Suppressor macrophage treated with lipopolysaccharide for 4 hours (primary cell): ENCODE data around the gene SH3TC2.

ENCODE experiments used
- DNase-seq: peaks from one replicate; pipeline ENCODE4 v3.0.0-alpha.2; 2020

SH3TC2 gene

DNA sequence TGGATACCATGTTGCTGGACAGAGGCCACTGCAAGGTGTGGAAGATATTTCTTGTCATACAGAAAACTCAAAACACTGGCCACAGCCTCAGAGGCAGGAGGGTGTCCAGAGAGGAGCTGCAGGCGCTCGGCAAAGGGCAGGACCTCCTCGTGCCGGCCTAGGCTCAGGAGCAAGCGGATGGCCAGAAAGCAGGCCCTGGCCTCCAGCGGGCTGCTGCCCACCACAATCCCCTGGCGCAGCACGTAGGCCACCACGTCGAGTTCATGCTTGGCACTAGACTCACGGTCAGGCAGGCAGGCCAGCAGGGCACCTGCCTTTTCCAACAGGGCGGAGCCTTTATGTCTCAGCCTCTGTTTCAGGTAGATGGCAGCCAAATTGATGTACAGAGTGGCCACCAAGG lies 35.2 kb downstream of the SH3TC2 start:
- no peak for DNase-seq

DNA sequence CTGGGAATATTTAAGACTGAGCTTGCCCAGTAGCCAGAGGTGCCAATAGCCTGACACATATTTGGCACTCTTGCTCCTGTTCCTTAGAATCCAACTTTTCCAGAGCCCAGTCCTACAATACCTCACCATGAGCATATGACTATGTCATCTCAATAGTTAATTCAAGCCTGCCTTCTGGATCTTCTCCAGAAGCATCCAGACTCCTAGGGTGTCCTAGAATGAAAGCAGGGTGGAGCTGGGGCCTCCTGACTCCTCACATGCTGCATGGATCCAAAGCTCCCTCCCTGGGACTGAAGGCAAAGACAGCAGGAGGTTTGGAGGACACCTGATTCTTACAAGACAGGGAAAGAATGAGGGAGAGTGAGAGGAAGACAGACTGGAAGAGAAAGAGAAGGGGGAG lies 37.9 kb downstream of the SH3TC2 start:
- no peak for DNase-seq

DNA sequence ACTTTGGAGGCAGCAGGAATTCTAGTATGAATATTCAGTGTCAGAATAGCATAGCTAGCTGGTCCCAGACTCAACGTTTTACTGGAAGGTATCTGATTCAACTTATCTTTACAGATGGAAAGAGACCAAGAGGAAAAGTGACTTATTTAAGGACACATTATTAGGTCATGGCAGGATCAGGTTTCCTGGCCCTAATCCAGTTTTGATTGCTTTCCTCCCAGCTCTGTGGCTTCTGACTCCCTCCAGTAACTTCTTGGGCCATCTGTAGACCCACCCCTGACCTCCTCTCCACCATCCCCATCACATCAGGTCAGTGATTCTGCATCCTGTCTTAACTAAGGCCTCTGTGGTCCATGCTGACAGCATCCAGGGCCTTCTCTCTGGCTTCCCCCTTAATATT lies 38.4 kb downstream of the SH3TC2 start:
- DNase-seq, result no peak

DNA sequence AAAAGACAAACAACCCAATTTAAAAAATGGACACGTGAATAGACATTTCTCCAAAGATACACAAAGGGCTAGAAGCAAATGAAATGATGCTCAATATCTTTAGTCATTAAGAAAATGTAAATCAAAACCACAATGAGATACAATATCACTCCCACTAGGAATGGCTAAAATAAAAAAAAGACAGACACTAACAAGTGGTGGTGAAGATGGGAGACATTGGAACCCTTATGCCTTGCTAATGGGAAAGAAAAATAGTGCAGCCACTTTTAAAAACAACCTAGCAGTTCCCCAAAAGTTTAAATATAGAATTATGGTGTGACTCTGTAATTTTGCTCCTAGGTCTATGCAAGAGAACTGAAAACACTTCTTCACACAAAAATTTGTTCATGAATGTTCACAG lies 40.7 kb downstream of the SH3TC2 start:
- no peak for DNase-seq

DNA sequence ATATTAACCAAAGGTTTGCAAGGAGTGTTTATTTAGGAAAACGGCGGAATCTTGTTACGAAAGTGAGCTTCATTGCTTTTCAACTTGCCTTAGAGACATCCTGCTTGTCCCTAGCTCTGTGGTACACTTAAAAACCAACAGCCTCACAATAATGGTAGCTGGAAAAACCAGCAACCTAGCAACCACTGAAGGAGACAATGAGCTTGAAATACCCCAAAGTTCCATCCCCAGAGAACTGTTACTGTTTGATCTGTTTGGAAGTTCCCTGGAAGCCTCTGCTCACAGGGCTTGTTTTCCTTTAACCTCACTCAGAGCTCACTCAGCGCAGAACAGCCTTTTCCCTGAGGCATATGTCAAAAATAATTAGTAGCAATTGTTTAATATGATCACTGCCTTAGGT lies 43.2 kb downstream of the SH3TC2 start:
- no peak for DNase-seq

DNA sequence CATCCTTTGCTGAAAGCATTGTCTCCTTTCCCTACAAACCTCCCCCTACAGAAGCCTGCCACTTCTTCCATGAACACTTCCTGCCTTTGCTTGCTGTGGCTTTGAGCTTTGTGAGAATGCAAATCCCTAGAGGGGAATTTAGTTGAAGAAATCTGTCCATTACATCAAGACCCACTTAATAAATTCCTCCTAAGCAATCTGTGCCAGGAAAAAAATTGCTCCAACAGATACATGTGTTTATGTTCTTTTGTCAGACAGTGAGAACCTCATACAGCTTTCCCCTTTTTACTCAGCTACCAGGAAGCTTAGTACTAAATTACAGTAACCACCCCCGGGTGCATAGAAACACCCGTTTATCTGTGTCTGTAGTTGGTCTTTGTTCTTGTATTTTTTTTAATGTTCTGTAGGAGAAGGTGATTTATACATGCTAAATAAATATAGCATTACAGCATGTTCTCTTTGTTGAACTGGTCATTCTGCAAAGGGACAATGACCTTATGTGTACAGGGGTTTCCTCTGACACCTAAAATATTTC lies 43.9 kb downstream of the SH3TC2 start:
- DNase-seq, result no peak

DNA sequence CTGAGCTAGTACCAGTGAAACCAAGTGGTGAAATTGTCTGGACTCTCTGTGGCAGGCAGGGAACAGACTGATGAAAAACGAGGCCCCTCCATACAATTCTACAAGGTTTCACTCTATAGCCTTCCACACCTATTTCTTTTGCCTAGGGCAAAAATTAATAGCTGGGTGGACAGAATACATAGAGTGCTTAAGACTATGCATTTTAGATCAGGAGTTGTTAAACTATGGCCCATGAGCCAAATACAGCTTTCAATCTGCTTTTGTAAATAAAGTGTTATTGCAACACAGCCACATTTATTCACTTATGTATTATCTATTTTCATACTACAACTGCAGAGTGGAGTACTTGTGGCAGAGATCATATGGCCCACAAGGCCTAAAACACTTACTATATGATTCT lies 45.2 kb downstream of the SH3TC2 start:
- DNase-seq, result no peak

DNA sequence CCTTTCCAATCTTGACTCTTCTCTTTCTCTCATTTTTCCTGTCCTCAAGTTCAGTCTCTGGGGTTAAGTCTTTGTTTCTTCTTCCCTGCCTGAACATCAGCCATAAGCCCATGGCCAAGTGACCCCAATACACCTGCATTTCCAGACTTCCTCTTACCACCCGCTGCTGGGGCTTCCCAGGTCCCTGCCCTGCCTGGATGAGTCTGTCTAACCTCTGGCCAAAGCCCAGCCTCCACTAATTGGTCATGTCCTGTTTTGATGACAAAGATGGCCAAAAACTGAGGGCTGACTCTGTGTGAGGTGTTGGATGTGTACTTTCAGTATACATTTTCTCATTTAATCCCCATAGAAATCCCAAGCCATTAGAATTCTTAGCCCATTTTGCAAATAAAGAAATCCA lies 47.3 kb downstream of the SH3TC2 start:
- no peak for DNase-seq

DNA sequence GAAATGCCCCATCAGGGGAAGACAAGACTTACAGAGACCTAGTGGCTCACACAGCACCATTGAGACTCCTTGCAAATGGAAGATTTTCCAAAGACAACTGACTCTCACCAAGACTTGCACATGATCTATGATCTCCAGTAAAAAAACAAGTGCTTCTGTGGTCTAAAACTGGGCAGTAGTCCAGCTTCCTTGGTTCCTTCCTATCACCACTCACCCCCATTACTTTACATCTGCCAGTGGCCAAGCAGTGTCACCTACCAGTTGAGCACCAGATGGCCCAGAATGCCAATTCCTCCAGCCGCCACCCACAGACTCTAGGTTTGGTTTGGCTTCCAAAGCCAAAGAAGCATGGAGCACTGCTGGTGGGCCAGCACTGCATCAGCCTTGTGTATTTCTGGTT lies 47.7 kb downstream of the SH3TC2 start:
- DNase-seq, result no peak

DNA sequence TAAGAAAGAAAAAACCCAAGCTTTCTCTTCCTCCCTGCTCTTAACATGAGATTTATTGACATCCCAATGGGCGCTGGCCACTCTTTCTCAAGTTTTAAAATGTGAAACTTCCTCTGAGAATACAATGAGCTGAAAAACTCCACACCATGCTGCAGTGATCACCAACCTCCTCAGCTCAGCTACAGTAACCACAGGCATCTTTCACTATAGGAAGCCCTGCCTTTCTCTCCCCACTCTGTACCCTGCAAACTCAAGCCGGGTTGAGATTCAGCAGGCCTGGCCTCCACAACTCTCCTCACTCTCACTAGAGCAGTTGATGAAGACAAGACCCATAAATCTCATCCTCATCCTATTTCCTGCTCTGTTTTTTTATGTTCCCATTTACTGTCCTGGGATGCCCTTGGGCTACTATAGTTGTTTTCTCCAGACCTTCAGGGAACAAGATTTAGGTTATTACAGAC lies 48.3 kb downstream of the SH3TC2 start:
- no peak for DNase-seq

DNA sequence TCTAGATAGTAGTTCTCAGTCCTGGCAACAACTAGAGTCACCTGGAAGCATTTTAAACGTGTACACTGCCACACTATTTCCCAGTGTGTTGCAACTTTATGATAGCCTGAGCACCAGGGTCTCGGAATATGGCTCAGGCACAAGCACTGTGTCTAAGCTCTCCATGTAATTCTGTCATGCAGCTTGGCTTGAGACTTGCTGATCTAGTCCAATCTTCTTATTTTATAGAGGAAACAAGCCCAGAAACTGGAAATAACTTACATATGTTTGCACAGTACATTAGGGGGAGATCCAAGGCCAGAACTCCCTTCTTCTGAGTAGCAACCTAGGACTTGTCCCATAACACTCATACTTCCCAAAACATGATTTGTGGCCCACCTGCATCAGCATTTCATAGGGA lies 49.1 kb downstream of the SH3TC2 start:
- DNase-seq, result no peak

DNA sequence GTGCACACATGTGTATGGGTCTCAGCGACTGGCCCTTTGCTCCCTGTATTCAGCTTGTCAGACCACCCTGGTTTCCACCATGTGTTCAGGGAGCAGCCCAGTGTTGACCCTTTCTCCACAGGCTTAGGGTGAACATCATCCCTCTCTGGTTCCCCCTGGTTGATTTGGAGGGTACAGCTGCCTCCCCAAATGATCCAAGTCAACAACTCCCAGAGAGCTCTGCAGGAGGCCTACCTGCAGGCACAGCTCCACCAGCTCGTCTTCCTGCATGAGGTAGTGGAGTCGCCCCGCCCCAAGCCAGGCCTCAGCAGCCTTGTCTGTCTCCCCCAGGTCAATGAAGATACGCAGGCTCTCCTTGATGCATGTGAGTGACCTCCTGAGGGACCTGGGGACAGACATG lies 50.5 kb downstream of the SH3TC2 start:
- DNase-seq, result no peak

DNA sequence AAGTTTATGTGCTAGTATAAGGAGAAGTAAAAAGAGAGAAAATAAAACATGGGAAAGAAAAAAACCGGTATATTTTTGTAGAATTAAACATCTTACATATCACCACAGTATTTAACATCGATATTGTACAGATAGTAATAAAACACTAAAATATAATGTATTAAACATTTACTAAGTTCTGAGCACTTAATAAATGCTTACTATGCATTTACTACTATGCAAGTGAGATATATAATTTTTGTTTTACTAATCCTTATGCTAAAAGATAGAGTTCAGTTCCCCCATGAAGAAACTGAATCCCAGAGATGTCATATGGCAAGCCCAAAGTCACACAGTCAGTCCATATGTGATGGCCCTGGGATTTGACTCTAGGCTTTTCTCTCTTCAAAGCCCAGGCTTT lies 51.1 kb downstream of the SH3TC2 start:
- DNase-seq, result no peak

DNA sequence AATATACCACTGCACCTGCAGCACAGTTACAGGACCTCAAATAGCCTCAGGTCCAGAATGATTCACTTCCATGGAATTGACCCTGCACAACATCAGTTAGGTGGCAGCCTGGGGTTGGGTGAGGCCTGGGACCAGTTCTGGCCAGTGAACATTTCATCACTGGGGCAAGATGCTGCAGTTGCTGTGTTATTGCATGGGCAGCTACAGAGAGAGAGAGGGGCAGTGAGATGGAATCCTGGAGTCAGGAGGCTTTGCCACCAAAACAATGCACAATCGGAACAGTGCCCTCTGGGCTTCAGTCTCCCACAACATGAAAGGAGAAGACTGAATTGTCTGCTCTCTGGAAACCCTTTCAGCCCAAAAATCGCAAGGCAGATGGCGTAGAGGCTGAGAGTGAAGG lies 51.8 kb downstream of the SH3TC2 start:
- DNase-seq, result no peak

DNA sequence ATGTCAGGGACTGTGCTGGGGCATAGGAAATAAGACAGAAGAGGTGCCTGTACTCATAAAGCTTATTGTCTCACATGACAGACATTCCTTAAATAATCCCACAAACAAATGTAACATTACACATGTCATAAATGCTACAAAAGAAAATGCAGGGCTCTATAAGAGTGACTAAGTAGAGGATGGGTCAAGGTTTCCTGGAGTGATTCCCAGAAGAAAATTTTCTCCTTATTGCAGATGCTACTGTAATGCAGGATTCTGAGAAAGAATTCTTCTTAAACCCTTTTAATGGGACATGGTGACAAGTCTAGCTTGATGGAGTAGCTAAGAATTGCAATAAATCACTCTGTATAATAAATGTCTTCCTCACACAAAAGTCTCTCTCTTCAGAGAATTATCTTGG lies 55.7 kb downstream of the SH3TC2 start:
- no peak for DNase-seq

DNA sequence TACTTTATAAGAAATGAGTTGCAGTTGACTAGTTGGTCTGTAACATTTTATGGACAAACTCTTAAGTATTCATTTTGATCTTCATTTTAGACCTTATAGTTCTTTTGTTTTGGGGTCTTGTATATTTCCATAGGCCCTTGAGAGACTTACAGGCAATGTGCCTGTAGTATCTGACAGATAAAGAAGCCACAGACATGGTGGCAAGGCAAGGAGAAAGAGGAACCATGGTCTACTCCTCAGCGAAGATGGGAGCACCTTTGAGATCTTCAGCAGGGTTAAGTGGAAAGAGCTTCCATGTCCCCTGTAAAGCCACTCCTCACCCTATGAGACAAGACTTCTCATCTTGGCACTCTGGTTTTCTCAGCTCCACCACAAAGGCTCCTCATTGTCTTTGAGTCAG lies 56.4 kb downstream of the SH3TC2 start:
- DNase-seq, result no peak

DNA sequence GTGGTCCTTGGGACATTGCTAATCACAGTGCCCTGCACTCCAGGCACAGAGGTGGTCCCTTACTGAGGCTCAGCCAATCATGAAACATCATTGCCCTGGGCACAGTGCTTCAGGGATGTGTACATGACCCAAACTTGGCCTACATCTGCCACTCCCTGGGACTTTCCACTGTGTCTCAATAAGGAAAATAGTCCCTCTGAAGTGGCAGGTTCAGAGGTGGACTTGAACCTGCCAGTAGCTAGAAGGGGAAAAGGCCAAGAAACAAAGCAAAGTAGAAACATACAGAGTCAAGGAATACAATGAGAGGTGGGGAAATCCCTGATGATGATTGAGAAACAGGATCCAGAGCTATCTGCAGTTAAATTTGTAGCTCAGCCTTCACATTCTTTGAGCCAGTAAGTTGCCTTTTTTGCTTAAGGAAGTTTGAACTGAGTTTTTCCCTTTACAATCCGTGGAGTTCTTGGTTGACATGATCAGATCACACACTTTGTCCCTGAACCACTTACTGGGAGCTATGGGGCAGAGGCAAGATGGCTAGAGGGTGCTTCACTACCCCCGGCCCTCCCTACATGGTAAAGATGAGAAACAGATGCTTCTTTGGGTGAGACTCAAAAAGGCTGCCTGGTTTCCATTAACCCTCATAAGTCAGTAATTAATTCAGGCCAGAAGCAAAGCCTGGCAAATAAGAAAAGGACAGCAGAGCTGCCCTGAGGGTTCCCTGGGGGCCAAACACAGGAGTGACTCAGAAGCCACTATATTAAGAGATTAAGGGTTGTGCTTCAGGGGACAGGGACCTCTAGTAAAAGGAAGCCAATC lies 57.6 kb downstream of the SH3TC2 start:
- peak; percentile 6 for DNase-seq

DNA sequence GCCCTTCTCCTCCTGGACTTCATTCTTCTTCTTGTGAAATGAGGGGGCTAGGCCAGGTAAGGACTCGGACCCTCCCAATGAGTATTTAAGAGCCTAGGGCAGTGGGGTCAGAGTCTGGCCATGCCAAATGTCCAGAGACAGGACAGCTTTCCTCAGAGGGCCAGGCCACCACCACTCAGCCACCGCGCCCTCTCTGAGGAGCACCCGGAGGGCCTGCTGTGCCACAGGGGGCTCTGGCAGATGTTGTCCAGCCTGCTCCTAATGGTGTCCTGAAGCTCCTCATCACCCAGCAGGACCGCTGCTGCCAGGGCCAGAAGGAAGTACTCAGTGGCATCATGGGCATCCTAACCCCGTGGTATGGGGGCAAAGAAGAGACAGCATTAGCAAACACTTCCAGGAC lies 58.3 kb downstream of the SH3TC2 start:
- no peak for DNase-seq

DNA sequence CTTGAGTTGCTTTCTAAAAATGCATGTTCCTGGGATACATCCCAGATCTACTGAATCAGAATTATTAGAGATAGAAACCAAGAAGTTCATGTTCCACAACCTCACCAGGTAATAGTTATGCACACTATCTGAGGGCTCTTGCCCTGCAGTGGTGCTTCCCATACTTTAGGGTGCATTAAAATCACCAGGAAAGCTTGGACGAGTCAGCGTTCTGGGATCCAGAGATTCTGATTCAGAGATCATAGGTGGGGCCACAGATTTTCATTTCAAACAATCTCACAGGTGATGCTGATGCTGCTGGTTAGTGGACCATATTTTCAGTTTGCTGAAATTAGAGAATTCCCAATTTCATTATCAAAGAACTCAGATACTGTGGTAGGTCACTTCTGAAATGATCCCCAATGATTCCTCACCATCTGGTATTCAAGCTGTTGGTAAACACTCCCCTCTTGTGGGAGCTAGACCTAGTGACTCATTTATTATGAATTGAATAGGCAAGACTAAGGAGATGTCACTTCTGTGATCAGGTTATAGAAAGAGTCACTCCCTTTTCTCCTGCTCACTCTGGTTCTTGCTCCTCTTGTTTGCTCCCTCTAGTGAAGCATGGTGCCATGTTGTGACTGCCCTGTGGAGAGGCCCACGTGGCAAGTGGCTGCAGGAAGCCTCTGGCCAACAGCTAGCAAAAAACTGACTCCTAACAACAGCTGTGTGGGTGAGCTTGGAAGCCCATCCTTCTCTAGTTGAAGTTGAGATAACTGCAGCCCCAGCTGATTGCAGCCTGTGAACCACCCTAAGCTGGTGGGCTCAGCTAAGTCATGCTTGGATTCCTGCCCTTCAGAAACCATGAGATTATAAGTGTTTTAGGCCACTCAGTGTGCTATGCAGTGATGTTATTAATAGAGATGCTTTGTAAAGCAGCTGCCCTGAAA lies 59.8 kb downstream of the SH3TC2 start:
- no peak for DNase-seq

DNA sequence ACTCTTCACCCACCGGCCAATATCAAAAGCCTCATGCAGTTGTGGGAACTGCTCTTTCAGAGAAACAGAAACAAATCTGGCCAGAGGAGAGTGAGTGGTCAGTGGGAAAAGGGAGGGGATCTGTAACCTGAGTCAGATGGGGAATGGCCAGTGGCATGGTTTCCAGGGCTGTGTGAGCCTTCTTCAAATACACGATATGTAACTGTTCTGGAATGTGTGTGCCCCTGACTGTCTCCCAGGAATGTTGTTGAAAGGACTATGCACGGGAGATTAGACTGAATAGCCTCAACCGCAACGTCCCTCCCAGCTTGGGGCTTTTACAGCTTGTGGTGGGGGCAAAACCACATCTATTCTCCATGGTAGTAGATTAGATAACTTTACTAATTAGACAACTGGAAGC lies 60.8 kb downstream of the SH3TC2 start:
- peak; percentile 6 for DNase-seq

DNA sequence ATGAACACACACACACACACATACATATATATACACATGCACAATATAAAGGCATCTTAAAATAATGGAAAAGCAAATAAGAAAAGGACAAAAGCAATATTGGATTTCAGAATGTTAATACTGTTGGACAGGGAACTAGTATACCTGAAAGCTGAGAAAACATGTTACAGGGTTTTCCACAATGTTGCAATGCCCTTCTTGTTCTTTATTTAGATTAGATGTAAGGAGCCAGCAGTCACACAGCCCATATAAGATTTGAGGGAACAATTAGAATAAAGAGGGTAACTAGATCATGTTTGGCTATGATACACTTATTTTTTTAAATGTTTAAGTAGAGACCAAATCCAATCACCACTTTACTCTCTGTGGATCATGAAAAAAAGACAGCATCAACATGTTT lies 61.7 kb downstream of the SH3TC2 start:
- no peak for DNase-seq

DNA sequence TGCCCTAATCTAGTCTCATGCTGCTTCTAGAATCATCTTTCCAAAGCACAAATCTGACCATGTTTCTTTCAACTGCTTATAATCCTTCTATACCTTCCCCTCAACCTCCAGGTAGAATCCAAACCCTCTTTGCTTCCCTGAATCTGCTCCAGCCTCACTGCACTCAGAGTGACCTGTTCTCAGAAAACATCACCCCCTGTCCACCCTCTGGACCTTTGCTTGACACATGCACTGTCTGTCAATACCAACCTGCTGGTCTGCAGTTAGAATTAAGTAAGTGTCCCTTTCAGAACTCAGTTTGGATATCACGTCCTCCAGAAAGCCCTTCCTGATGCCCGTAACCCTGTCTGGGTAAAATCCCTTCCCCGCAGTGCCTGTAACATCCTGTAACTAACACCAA lies 63.1 kb downstream of the SH3TC2 start:
- no peak for DNase-seq

DNA sequence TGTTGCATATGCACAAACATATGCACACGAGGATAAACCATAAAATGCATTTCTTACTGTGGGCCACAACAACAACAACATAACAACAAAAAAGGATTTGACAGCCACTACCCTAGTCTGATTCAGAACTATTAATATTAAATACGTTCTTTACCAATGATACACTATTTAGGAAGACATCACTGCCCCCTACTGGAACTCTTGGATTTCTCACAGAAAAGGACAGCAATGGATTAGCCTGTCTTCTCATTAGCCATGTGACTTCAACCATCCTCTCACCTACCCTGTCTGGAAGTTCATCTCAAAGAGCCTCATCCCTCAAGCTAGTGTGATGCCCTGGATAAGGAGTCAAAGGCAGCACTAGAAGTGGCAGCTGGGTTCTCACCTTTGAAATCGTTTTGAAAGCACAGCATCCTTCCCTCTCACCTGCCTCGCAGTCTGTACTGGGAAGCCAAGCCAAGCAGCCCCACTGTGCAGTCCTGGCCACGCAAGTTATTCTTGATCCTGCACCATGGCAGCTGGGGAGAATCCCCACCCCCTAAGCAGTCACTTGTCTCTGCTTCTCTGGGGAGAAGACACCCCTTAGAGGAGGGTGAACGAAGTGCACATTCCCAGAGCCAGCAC lies 64.6 kb downstream of the SH3TC2 start:
- DNase-seq, result peak; percentile 86
